Ascending aorta (tissue), 2 donors: ENCODE measurements around the gene TRAF3. TPM values are rescaled to one million over a fixed set of nuclear protein-coding genes. Genes with fewer than 3 reads are reported as not detected.

Source experiments
- DNase-seq, 2 donors: peaks; one replicate each; pipeline ENCODE4 v3.0.0-alpha.2; 2019; ENCODE audit warnings: low spot score in 2 of 2
- H3K27ac ChIP-seq, 2 donors: fragments of 200-600 bp; sonication (generic); one replicate each; pipeline ENCODE4 v1.5.1; 2016 to 2017; ENCODE audit warnings: mild to moderate bottlenecking in 1 of 2
- H3K27me3 ChIP-seq: fragments of 200-600 bp; sonication (generic); one replicate; pipeline ENCODE4 v1.5.1; 2017
- H3K36me3 ChIP-seq, 2 donors: fragments of 200-600 bp; sonication (generic); one replicate each; pipeline ENCODE4 v1.5.1; 2016
- H3K4me1 ChIP-seq, 2 donors: fragments of 200-600 bp; sonication (generic); one replicate each; pipeline ENCODE4 v1.5.1; 2016 to 2017; ENCODE audit warnings: mild to moderate bottlenecking in 1 of 2
- H3K4me3 ChIP-seq, 2 donors: fragments of 200-600 bp; sonication (generic); one replicate each; pipeline ENCODE4 v1.5.1; 2016 to 2017; ENCODE audit warnings: mild to moderate bottlenecking in 1 of 2
- H3K9me3 ChIP-seq, 2 donors: fragments of 200-600 bp; sonication (generic); one replicate each; pipeline ENCODE4 v1.5.1; 2016
- CTCF ChIP-seq, 3 experiments: fragments of 200-600 bp in 2 of 3; fragments of 450-650 bp in 1 of 3; sonication (generic) in 2 of 3; IDR thresholded peaks; one replicate each; pipeline ENCODE4 v1.5.1; 2016 to 2019; ENCODE audit warnings: antibody characterized with exemption in 3 of 3, mild to moderate bottlenecking in 1 of 3, moderate library complexity in 1 of 3
- intact Hi-C: fragments of 100-400 bp; cut with DNase I; formaldehyde crosslinking; loops from one replicate; pipeline ENCODE4 v1.15.1; 2023
- total RNA-seq: library from RNA; depleted of rRNA; stranded (reverse); fragments of >200 nt; gene quantifications from one replicate; pipeline ENCODE4 v1.1.0, GENCODE V29; 2016

The TRAF3 gene
- total RNA-seq, 1 donor from 2014 or later, result 12.2 TPM

DNA sequence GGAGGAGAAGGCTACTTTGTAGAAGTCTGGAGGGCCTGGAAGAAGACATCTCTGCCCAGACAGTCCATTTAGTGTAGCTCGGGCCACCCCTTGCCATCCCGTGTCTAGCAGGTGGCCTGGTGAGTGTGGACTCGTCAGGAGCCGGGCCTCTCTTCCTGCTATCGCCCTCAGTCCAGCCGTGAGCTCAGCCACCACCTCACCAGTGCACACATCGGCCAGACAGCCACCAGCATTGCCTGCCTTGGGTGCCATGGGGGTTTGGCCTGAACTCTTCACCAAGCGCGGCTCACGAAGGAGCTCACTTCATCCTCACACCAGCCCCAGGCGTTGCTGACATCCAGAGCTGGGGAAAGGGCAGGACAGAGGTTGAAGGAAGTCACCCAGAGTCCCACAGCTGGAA, 19.6 kb upstream of the TRAF3 start:
- Histone ChIP-seq H3K27me3 (no peaks in the 10 kb centered on the region), H3K4me3 (no peak overlapping the region), H3K27ac (no peak overlapping the region), H3K9me3 (no peaks in the 10 kb centered on the region), H3K4me1 (no peaks in the 10 kb centered on the region), H3K36me3 (no peaks in the 10 kb centered on the region)
- intact Hi-C loops, result no loop called here
- DNase-seq, result no peak
- TF ChIP-seq CTCF (IDR thresholded peaks at IDR 0.05), result no peak

DNA sequence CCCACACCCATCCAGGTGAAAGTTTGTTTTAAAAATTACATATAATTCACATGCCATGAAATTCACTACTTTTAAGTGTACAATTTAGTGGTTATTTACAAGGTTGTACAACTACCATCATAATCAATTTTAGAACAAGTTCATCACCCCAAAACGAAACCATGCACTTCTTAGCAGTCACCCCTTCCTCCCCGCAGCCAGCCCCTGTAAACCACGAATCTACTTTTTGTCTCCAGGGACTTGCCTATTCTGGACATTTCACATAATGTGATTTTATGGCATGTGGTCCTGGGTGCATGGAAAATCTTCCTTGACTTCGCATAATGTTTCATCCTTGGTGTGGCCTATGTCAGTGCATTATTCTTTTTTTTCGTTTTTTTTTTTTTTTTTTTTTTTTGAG, 19.2 kb upstream of the TRAF3 start:
- intact Hi-C loops, result no loop called here
- Histone ChIP-seq H3K27me3 (no peaks in the 10 kb centered on the region), H3K27ac (no peak overlapping the region), H3K4me3 (no peak overlapping the region), H3K36me3 (no peaks in the 10 kb centered on the region), H3K4me1 (no peaks in the 10 kb centered on the region), H3K9me3 (no peaks in the 10 kb centered on the region)
- TF ChIP-seq CTCF (IDR thresholded peaks at IDR 0.05), result no peak
- no peak for DNase-seq

- intact Hi-C loops, result no loop called here
- Histone ChIP-seq H3K36me3 (no peaks in the 10 kb centered on the region), H3K27me3 (no peaks in the 10 kb centered on the region), H3K4me3 (no peak overlapping the region), H3K9me3 (no peaks in the 10 kb centered on the region), H3K27ac (no peak overlapping the region), H3K4me1 (no peaks in the 10 kb centered on the region)
- no peak for DNase-seq
- TF ChIP-seq CTCF (IDR thresholded peaks at IDR 0.05), result no peak
Observed at GRCh38 chr14:102759456-102760187, 17.6 kb upstream of the TRAF3 start.

DNA sequence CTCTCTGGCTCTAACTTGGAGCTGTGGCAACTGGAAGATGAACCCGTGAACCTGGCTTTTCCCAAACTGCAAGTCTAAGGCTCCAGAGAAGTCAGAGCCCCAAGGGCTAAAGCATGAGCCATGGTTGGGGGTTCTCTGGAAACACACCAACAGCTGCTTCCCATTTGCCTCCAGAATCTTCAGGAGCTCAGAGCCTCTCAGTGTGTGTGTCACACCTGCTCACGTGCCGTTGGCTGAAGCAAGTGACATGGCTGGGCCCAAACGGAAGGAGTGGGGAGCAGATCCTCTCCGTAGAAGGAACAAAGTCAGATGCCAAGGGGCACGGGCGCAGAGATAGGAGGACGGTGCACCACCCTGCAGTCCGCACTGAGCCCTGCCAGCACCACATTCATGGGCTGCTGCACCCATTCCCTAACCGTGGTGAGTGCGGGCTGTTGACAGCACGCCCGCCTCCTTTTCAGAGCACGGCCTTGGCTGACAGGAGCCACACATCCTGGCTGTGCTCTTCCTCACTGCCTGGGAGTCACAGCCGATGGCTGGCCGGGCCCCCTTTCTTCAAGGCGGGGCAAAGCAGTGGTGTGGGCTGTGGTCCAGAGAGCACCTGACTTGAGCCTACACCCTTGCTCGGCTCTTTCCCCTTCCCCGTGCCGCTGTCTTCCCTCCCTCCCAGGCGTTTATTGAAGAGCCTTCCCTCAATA, 16.6 kb upstream of the TRAF3 start:
- H3K4me3 ChIP-seq, result no peak overlapping the region
- no peaks in the 10 kb centered on the region for H3K27me3 ChIP-seq
- intact Hi-C loops, result no loop called here
- DNase-seq, result no peak
- no peaks in the 10 kb centered on the region for H3K4me1 ChIP-seq
- no peak overlapping the region for H3K27ac ChIP-seq
- H3K36me3 ChIP-seq, result no peaks in the 10 kb centered on the region
- TF ChIP-seq CTCF (IDR thresholded peaks at IDR 0.05), result no peak
- H3K9me3 ChIP-seq, result no peaks in the 10 kb centered on the region

- no peak overlapping the region for H3K27ac ChIP-seq
- H3K4me1 ChIP-seq, result no peaks in the 10 kb centered on the region
- intact Hi-C loops, result no loop called here
- TF ChIP-seq CTCF (IDR thresholded peaks at IDR 0.05), result no peak
- no peaks in the 10 kb centered on the region for H3K9me3 ChIP-seq
- no peak for DNase-seq
- H3K27me3 ChIP-seq, result no peaks in the 10 kb centered on the region
- no peak overlapping the region for H3K4me3 ChIP-seq
- H3K36me3 ChIP-seq, result no peaks in the 10 kb centered on the region
Observed at GRCh38 chr14:102761206-102761605, 16.0 kb upstream of the TRAF3 start.
